Measurements from ENCODE around the gene PPP1R3F.

Gene PPP1R3F

DNA sequence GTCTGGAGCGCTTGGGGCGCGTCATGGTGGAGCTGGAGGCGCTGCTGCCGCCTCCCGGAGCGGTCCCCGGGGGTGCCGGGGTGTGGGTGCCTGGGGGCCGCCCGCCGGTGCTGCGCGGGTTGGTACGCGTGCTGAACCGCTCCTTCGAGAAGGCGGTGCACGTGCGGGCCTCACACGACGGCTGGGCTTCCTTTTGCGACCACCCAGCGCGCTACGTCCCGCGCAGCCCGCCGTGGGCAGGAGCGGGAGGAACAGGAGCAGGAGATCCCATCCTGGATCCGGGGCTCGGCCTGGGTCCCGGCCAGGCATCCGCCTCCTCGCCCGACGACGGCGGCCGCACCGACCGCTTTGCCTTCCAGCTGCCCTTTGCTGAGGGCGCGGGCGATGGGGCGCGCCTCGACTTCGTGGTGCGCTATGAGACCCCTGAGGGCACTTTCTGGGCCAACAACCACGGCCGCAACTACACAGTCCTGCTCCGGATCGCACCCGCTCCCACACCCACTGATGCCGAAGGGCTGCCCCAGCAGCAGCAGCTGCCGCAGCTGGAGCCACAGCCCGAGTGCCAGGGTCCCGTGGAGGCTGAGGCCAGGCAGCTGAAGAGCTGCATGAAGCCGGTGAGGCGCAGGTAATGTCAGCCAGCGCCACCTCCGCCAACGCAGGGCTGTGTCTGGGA is 792 bp downstream of the PPP1R3F start:
- H3K4me3 ChIP-seq (ENCODE audit: low read length) = peak overlapping the region; percentile 50
- DNase-seq (ENCODE audit: low read depth) = no peak
- TF ChIP-seq CTCF (IDR thresholded peaks at IDR 0.05; ENCODE audit: insufficient read depth, low read depth, low read length, missing control alignments) = no peak

DNA sequence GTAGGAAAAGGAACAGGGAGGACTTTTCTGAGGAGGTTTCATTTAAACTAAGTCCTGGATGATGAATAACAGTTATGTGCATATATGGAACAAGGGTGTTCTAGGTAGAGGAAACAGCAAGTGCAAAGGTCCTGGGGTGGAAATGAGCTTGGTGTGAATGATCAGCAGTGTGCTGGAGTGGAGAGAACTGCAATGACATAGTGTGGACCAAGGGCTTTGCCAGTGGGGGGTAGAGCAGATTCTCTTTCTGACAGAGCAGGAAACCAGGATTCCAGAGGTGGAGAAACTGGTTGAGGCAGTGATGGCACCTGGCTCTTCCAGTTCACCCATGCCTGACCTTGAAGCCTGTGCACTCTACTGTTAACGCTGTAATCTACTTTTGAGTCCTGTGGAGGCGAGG is 1.7 kb downstream of the PPP1R3F start:
- peak; percentile 49 for DNase-seq (ENCODE audit: low read depth)
- no peak for TF ChIP-seq CTCF (IDR thresholded peaks at IDR 0.05; ENCODE audit: insufficient read depth, low read depth, low read length, missing control alignments)
- no peak overlapping the region for H3K4me3 ChIP-seq (ENCODE audit: low read length)

GRCh38 chrX:49272421-49272820 is 2.8 kb downstream of the PPP1R3F start:
- no peak for TF ChIP-seq CTCF (IDR thresholded peaks at IDR 0.05; ENCODE audit: insufficient read depth, low read depth, low read length, missing control alignments)
- DNase-seq (ENCODE audit: low read depth) = no peak
- H3K4me3 ChIP-seq (ENCODE audit: low read length) = no peak overlapping the region

DNA sequence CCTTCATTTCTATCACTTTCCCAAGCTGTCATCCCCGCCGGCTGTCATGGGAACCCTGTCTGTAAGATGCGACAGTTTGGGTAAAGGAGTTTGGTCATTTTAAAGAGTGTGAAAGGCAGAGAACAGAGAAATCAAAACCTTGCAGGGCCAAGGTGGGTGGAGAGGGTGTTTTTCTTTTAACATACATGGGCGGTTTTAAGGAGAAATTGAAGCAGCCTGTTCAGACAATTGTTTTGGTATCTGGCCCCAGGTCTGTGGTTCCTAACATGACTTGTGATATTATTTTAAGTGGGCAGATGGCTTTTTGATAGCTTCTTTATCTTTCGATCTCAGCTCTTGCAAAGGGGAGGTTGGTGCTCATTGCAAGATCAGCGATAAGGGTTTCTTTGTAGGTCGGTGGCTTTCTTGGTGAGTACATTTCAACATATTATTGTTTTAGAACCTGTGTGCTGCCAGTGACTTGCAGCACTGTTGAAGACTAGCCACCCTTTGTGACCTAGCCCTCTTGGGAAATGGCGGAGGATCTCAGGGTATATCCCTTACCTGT is 3.7 kb downstream of the PPP1R3F start:
- DNase-seq (ENCODE audit: low read depth) = no peak
- no peak overlapping the region for H3K4me3 ChIP-seq (ENCODE audit: low read length)
- TF ChIP-seq CTCF (IDR thresholded peaks at IDR 0.05; ENCODE audit: insufficient read depth, low read depth, low read length, missing control alignments) = no peak

DNA sequence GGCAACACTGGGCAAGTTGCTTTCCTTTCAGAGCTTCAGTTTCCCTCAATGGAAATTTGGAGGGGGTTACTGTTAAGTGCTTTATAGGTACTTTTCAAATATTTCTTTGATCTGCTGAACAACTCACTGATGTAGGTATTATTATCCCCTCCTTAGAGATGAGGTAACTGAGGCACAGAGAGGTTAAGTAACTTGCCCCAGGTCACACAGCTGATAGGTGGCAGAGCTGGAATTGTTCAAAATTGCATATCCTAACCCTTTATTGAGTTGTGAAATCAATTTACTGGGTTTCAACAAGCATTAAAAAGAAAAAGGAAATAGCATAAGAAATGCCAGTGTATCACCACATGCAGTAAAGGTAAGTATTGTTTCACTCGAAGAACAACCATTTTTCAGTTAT is 6.6 kb downstream of the PPP1R3F start:
- no peak for TF ChIP-seq CTCF (IDR thresholded peaks at IDR 0.05; ENCODE audit: insufficient read depth, low read depth, low read length, missing control alignments)
- H3K4me3 ChIP-seq (ENCODE audit: low read length) = no peak overlapping the region
- DNase-seq (ENCODE audit: low read depth) = no peak

DNA sequence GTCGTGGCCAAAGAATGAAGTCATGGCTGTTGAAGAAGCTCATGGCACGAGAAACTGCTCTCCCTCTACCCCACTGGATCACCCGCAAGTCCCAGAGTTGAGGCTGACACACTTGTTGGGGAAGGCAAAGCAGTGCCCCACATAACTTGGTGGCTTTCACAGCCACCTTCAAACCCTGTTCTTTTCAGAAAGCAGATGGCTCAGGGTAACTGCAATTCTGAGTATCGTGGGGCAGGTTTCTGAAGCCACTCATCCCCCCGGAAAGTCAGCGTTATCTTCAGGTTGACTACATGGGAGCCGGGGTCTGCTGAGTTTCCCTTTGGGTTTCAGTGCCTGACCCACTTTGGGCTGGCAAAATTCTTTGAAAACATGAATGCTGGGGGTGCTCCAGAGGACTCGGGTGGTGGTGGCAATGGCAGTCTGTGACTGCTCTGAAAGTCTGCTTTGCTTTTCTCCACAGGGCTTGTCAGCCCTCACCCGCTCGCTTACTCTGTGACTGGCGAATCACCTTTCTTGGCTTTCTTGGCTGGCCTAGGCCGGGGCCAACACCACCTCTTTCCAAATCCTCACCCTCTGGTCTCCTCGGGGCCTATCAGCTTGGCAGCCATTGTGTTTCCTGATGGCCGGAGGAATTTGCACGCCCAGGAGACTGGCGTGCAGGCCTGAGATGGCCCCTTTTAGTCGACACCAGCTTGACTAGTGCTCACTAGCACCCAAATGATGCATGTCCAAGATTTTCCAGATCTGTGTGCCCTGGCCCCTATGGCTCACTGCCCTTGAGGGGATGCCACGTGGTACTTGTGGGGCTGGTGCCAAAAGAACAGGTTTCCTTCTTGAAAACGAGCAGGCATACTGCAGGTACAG is 7.3 kb downstream of the PPP1R3F start:
- no peak for TF ChIP-seq CTCF (IDR thresholded peaks at IDR 0.05; ENCODE audit: insufficient read depth, low read depth, low read length, missing control alignments)
- DNase-seq (ENCODE audit: low read depth) = peak; percentile 4
- H3K4me3 ChIP-seq (ENCODE audit: low read length) = no peak overlapping the region
